K562 (cell line): Measurements from ENCODE around the gene SET. TPM values are rescaled to one million over a fixed set of nuclear protein-coding genes. Genes with fewer than 3 reads are reported as not detected.

ENCODE experiments used
- BDP1 ChIP-seq: IDR thresholded peaks from 3 replicates; pipeline ENCODE4 v1.6.1; 2011; ENCODE audit not compliant: insufficient read length, insufficient read depth
- CBFB ChIP-seq: sonication (generic); formaldehyde crosslinking; IDR thresholded peaks from 2 replicates; pipeline ENCODE4 v1.4.0; 2020; ENCODE audit warnings: mild to moderate bottlenecking, missing genetic modification reagents
- CBX2 ChIP-seq: fragments of 200-600 bp; sonication (generic); IDR thresholded peaks from one replicate; pipeline ENCODE4 v1.6.1; 2012; ENCODE audit warnings: mild to moderate bottlenecking, low read length, inconsistent platforms; ENCODE audit not compliant: insufficient read depth, poor library complexity, severe bottlenecking
- COPS2 ChIP-seq: fragments of 450-650 bp; conservative IDR thresholded peaks from 2 replicates; pipeline ENCODE4 v1.6.1; 2016; ENCODE audit warnings: mild to moderate bottlenecking, moderate library complexity
- FOXJ2 ChIP-seq: fragments of 200-800 bp; sonication (Bioruptor generic); IDR thresholded peaks from 2 replicates; pipeline ENCODE4 v1.6.1; 2016; ENCODE audit warnings: missing genetic modification characterization, missing compliant biosample characterization
- FOXM1 ChIP-seq, 2 experiments: fragments of 450-650 bp in 1 of 2; sonication (generic) in 1 of 2; formaldehyde crosslinking in 1 of 2; IDR thresholded peaks; 2 replicates each; pipeline versions ENCODE4 v1.6.1 to v1.9.0; 2017 to 2022; ENCODE audit warnings: low read depth in 2 of 2, mild to moderate bottlenecking in 2 of 2, missing genetic modification reagents in 1 of 2, moderate library complexity in 1 of 2
- MBD2 ChIP-seq: sonication (generic); IDR thresholded peaks from 2 replicates; pipeline ENCODE4 v1.6.1; 2016; ENCODE audit warnings: low read depth, borderline replicate concordance
- MEF2D ChIP-seq: conservative IDR thresholded peaks from 2 replicates; pipeline ENCODE4 v1.6.1; 2016; ENCODE audit warnings: low read depth, missing genetic modification characterization, missing compliant biosample characterization
- PTRF ChIP-seq: fragments of 450-650 bp; IDR thresholded peaks from 2 replicates; pipeline ENCODE4 v1.6.1; 2016; ENCODE audit warnings: mild to moderate bottlenecking, missing genetic modification characterization, missing compliant biosample characterization
- SIN3A ChIP-seq, 2 experiments: fragments of 150-350 bp in 1 of 2; IDR thresholded peaks; 2 replicates each; pipeline ENCODE4 v1.6.1; 2011 to 2016; ENCODE audit warnings: borderline replicate concordance in 2 of 2, low read depth in 2 of 2, low read length in 2 of 2, mild to moderate bottlenecking in 2 of 2, moderate library complexity in 2 of 2; ENCODE audit not compliant: control insufficient read depth in 1 of 2
- ZBTB1 ChIP-seq: sonication (generic); formaldehyde crosslinking; IDR thresholded peaks from 2 replicates; pipeline ENCODE4 v1.8.1; 2023; ENCODE audit warnings: missing genetic modification reagents, low read depth, mild to moderate bottlenecking, borderline replicate concordance
- ZNF830 ChIP-seq: fragments of 250-450 bp; sonication (Bioruptor Pico); IDR thresholded peaks from 2 replicates; pipeline ENCODE4 v1.5.0; 2021; ENCODE audit warnings: mild to moderate bottlenecking
- ZZZ3 ChIP-seq: fragments of 450-650 bp; IDR thresholded peaks from 2 replicates; pipeline ENCODE4 v1.6.1; 2016; ENCODE audit warnings: antibody characterized with exemption, mild to moderate bottlenecking, moderate library complexity
- polyA plus RNA-seq, 8 experiments: library from polyadenylated mRNA; depleted of rRNA in 4 of 8; stranded (reverse) in 5 of 8; unstranded in 3 of 8; fragments of >200 nt; fragmentation: Nextera tagmentation in 2 of 8; fragmentation: Illumina TruSeq in 1 of 8; extraction: Ambion mirVana in 2 of 8; extraction: Trizol in 1 of 8; gene quantifications; 2 replicates each; pipeline versions ENCODE4 v1.2.1 to v1.2.3, GENCODE V29; 2011 to 2014; ENCODE audit warnings: inconsistent platforms in 1 of 8, missing spikeins in 1 of 8
- total RNA-seq, 7 experiments: library from RNA; depleted of rRNA in 6 of 7; stranded (reverse); fragments of >200 nt in 6 of 7; fragmentation: Illumina TruSeq in 2 of 7; extraction: Trizol in 2 of 7; gene quantifications; 2 replicates each; pipeline versions ENCODE4 v1.2.1 to v1.2.3, GENCODE V29; 2011 to 2021; ENCODE audit warnings: low replicate concordance in 1 of 7
- TF ChIP-seq, protein P1 (sequence below): fragments of 200-800 bp; sonication (Bioruptor generic); IDR thresholded peaks from 2 replicates; pipeline ENCODE4 v1.6.1; 2016; ENCODE audit warnings: missing genetic modification characterization, missing compliant biosample characterization
- TF ChIP-seq, protein P2 (sequence below): fragments of 250-450 bp; sonication (Bioruptor Pico); IDR thresholded peaks from 2 replicates; pipeline ENCODE4 v1.8.0; 2022; ENCODE audit warnings: moderate library complexity, mild to moderate bottlenecking, inconsistent platforms
- TF ChIP-seq, protein P3 (sequence below), 2 experiments: IDR thresholded peaks in 1 of 2; conservative IDR thresholded peaks in 1 of 2; 2 replicates each; pipeline ENCODE4 v1.6.1; 2016; ENCODE audit warnings: low read depth in 2 of 2, mild to moderate bottlenecking in 1 of 2, missing compliant biosample characterization in 1 of 2, missing genetic modification characterization in 1 of 2, moderate library complexity in 1 of 2

Gene SET
- total and polyA plus RNA-seq, 9 of the 15 experiments (the other 6 are each of a cell fraction or from before 2014, with no cell fraction given): 404 to 1,447 (median 907) TPM

DNA sequence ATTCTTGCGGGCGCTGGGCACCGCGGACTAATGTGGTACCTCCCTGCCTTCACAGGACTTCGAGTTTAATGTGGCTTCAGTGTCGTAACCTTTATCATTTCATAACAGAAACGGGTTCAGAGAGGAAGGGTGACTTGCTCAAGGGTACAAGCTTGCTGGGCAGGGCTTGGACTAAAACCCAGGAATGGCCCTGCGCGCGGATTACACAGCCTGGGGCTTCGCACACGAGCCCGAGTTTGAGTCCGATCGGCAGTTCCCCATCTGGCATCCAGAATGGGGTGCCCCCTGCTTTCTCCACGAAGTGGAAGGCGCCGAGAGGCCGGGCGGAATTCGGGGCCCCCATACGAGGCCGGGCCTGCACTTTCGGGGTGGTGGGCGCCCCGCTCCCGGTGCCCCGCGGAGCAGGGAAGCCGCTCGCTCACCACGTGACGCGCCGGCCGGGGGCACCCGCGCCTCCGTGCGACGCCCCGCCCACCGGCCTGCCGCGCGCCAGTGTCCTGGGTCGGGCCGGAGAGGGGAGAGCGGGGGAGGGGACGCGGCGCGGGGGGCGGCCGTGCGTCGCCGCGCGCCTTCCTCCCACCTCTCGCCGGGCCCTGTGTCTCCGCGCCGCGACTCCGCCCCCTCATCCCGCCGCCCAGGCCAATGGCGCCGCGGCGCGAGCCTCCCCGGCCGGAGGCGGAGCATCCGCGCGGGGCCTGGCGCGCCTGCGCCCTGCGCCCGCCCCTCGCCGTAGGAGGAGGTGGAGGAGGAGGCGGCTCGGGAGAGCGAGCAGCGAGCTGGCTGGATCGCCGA lies at the start of gene SET (continued):
- TF ChIP-seq ZBTB1 (peak; percentile 60; the same call in 1 of the 2 replicates), MEF2D (tag) (no peak; the same call in 1 of the 2 replicates), PTRF (tag) (no peak), ZZZ3 (no peak), CBX2 (no peak), ZNF830 (0 out of 2 replicates have a peak, but pooled peaks have one; percentile 31), COPS2 (no peak), SIN3A (IDR thresholded peaks at IDR 0.05; ENCODE audit: borderline replicate concordance in 2 of 2, control insufficient read depth in 1 of 2, low read depth in 2 of 2, low read length in 2 of 2) (no peak; a peak in 1 of 4 replicates), FOXM1 (IDR thresholded peaks at IDR 0.05; ENCODE audit: low read depth) (no peak), FOXM1 (CRISPR knock-in tag; IDR thresholded peaks at IDR 0.05; ENCODE audit: low read depth) (peak; percentile 95; the same call in 1 of the 2 replicates), MBD2 (no peak), FOXJ2 (tag) (no peak), BDP1 (no peak), CBFB (CRISPR knock-in tag) (peak; percentile 83; the same call in 1 of the 2 replicates)
- TF ChIP-seq, protein P1, sequence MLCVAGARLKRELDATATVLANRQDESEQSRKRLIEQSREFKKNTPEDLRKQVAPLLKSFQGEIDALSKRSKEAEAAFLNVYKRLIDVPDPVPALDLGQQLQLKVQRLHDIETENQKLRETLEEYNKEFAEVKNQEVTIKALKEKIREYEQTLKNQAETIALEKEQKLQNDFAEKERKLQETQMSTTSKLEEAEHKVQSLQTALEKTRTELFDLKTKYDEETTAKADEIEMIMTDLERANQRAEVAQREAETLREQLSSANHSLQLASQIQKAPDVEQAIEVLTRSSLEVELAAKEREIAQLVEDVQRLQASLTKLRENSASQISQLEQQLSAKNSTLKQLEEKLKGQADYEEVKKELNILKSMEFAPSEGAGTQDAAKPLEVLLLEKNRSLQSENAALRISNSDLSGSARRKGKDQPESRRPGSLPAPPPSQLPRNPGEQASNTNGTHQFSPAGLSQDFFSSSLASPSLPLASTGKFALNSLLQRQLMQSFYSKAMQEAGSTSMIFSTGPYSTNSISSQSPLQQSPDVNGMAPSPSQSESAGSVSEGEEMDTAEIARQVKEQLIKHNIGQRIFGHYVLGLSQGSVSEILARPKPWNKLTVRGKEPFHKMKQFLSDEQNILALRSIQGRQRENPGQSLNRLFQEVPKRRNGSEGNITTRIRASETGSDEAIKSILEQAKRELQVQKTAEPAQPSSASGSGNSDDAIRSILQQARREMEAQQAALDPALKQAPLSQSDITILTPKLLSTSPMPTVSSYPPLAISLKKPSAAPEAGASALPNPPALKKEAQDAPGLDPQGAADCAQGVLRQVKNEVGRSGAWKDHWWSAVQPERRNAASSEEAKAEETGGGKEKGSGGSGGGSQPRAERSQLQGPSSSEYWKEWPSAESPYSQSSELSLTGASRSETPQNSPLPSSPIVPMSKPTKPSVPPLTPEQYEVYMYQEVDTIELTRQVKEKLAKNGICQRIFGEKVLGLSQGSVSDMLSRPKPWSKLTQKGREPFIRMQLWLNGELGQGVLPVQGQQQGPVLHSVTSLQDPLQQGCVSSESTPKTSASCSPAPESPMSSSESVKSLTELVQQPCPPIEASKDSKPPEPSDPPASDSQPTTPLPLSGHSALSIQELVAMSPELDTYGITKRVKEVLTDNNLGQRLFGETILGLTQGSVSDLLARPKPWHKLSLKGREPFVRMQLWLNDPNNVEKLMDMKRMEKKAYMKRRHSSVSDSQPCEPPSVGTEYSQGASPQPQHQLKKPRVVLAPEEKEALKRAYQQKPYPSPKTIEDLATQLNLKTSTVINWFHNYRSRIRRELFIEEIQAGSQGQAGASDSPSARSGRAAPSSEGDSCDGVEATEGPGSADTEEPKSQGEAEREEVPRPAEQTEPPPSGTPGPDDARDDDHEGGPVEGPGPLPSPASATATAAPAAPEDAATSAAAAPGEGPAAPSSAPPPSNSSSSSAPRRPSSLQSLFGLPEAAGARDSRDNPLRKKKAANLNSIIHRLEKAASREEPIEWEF (CRISPR knock-in tag): no peak
- TF ChIP-seq, protein P2, sequence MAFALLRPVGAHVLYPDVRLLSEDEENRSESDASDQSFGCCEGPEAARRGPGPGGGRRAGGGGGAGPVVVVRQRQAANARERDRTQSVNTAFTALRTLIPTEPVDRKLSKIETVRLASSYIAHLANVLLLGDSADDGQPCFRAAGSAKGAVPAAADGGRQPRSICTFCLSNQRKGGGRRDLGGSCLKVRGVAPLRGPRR (CRISPR knock-in tag): peak; percentile 90
- TF ChIP-seq, protein P3, sequence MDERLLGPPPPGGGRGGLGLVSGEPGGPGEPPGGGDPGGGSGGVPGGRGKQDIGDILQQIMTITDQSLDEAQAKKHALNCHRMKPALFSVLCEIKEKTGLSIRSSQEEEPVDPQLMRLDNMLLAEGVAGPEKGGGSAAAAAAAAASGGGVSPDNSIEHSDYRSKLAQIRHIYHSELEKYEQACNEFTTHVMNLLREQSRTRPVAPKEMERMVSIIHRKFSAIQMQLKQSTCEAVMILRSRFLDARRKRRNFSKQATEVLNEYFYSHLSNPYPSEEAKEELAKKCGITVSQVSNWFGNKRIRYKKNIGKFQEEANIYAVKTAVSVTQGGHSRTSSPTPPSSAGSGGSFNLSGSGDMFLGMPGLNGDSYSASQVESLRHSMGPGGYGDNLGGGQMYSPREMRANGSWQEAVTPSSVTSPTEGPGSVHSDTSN (CRISPR knock-in tag; IDR thresholded peaks at IDR 0.05; ENCODE audit: low read depth): no peak
- TF ChIP-seq, protein P3 (tag; conservative IDR thresholded peaks at IDR 0.05; ENCODE audit: low read depth): no peak
